GM18498 (cell line): Measurements from ENCODE around the gene MUC5AC.
"Not testable (repeated sequence)": the region's sequence is repeated elsewhere in the genome, so short reads cannot be mapped to it uniquely, and the experiment has no call there.

Source experiments
- ATAC-seq: cut with Tn5 transposase; IDR thresholded peaks from one replicate; pipeline ENCODE4 v1.9.1; 2021; ENCODE audit warnings: mild to moderate bottlenecking, moderate library complexity; ENCODE audit not compliant: unreplicated experiment

Gene MUC5AC

DNA sequence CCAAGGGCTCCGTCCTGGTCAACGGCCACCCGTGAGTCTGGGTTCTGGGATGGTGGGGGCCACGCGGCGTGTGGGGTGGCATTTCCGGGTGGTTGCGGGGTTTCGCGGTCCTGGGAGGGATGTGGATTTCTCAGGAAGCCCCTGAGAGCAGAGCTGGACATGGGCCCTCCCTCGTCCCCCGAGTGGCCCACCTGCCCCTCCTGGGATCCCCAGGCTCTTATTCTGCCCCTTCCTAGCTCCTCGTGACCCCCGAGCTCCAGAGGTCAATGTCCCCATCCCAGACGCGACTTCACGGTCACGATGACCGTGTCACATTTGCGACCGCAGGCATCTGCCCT is 4.4 kb downstream of the MUC5AC start:
- no peak for ATAC-seq

DNA sequence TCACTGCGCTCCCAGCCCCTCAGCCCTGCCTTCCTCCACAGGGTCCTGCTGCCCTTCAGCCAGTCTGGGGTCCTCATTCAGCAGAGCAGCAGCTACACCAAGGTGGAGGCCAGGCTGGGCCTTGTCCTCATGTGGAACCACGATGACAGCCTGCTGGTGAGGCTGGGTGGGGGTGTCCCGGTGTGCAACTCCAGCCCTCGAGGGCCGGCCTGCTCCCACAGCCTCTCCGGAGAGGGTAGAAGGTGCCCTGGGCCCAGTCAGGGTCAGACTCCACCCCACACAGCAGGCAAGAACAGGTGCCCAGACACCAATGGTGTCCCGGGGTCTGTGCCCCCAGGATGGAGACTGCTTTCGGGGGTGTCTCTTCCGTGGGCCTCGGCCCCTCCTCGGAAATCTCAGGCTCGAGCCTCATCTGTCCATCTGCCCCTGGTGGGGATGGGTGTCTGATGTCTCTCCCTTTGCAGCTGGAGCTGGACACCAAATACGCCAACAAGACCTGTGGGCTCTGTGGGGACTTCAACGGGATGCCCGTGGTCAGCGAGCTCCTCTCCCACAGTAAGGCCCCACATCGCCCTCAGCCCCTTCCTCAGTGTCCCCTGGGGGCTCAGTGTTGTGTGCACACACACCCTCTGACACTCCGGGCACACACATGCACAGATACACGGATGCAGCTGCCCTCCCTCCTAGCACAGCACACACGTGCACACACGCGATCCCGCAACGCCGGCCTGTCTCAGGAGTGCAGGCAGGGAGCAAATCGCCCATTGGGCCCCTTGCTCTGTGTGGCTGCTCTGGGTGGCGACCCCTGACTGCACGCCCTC is 4.9 kb downstream of the MUC5AC start:
- ATAC-seq = no peak

DNA sequence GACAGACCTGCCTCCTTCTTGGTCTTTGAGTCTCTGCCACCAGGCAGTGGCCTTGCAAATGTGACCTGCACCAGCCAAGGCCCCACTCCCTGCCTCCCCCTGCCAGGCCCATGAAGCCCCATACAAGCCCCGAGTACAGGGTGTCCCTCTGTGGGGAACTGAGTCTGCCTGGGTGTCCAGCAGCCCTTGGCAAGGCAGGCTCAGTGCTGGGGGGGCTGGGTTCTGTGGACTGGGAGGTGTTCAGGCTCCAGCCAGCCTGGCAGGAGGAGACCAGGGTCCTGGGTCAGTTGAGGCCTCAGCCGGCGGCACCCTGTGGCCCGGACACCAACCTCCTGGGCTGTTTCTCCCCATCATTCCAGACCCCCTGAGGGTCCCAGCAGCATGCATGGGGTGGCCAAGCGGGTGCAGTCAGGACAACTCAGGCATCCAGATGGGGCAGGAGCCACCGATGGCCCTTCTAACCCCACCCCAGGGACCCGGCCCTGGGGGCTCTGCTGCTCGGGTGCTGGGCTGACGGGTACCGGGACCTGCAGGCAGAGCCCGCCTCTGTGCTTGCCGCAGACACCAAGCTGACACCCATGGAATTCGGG is 5.7 kb downstream of the MUC5AC start:
- ATAC-seq = no peak

DNA sequence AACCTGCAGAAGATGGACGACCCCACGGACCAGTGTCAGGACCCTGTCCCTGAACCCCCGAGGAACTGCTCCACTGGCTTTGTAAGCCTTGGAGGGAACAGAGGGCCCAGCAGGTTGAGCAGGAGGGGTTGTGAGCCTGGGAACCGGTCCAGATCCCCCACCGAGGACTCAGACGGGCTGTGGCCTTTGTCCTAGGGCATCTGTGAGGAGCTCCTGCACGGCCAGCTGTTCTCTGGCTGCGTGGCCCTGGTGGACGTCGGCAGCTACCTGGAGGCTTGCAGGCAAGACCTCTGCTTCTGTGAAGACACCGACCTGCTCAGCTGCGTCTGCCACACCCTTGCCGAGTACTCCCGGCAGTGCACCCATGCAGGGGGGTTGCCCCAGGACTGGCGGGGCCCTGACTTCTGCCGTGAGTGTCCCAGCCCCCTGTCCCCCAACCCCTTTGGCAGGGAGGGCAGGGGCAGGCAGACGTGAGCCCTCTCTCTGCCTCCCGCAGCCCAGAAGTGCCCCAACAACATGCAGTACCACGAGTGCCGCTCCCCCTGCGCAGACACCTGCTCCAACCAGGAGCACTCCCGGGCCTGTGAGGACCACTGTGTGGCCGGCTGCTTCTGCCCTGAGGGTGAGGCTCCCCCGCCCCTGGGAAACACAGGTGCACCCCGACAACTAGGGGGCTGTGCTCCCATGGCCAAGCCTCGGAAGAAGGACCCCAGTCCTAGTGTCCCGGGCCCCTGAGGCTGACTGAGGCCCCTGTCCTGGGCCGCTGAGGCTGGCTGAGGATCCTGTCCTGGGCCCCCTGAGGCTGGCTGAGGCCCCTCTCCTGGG is 6.4 kb downstream of the MUC5AC start:
- no peak for ATAC-seq

DNA sequence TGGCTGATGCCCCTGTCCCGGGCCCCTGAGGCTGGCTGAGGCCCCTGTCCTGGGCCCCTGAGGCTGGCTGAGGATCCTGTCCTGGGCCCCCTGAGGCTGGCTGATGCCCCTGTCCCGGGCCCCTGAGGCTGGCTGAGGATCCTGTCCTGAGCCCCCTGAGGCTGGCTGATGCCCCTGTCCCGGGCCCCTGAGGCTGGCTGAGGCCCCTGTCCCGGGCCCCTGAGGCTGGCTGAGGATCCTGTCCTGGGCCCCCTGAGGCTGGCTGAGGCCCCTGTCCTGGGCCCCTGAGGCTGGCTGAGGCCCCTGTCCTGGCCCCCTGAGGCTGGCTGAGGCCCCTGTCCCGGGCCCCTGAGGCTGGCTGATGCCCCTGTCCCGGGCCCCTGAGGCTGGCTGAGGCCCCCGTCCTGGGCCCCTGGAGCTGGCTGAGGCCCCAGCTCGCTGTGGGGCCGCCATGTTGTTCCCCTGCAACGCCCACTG is 7.1 kb downstream of the MUC5AC start:
- not testable (repeated sequence) for ATAC-seq

DNA sequence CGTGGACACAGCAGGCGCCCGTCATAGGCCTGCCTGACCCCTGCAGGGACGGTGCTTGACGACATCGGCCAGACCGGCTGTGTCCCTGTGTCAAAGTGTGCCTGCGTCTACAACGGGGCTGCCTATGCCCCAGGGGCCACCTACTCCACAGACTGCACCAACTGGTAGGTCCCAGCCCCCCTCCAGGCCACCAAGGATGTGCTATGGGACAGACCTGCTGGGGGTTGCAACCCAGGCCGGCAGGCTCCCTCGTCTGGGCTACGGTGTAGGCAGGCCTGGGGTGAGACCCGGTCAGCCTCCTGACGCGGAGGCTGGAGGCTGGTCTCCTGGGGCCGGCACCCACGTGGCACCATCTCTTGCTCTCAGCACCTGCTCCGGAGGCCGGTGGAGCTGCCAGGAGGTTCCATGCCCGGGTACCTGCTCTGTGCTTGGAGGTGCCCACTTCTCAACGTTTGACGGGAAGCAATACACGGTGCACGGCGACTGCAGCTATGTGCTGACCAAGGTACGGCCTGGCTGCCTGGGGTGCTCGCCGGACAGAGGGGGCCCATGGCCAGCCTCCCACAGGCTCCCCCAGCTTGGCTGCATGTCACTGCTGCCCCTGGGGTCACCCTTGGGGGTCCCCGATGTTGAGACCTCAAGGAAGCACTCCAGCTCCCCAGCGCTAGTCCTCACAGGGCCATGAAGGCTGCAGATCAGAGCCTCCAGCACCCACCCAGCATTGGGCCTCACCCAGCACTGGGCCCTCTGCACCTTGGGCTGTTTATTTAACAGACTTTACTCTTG is 7.7 kb downstream of the MUC5AC start:
- ATAC-seq = no peak

DNA sequence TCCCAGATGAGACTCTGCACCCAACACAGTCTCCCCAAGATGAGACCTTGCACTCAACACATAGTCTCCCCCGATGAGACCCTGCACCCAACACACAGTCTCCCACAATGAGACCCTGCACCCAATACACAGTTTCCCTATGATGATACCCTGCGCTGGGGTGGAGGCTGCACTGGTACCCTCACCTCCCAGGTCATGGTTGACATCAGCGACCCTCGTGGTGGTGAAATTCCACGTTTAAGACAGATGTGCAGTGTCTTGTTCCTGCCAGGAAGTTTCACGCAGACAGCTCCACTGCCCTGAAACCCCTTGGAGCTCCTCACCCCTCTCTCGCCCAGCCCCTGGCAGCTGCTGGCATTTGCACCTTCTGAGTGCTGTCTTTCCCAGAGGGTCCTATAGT is 9.5 kb downstream of the MUC5AC start:
- ATAC-seq = no peak

DNA sequence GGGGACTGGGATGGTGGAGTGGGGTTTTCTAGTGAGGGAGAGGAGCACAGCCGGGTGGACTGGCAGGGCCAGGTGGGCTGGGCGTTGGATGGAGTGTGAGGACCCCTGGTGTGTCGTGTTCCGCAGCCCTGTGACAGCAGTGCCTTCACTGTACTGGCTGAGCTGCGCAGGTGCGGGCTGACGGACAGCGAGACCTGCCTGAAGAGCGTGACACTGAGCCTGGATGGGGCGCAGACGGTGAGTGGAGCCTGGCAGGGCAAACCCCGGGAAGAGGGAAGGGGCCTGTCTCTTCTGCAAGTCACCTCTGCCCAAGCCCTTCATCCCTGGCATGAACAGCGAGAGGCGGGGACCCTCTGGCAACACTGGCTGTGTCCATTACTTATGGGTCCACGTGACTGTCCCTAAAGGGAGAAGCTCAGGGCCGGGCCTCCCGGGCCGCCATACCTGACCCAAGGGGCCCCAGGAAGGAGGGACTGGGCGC is 10.0 kb downstream of the MUC5AC start:
- no peak for ATAC-seq

DNA sequence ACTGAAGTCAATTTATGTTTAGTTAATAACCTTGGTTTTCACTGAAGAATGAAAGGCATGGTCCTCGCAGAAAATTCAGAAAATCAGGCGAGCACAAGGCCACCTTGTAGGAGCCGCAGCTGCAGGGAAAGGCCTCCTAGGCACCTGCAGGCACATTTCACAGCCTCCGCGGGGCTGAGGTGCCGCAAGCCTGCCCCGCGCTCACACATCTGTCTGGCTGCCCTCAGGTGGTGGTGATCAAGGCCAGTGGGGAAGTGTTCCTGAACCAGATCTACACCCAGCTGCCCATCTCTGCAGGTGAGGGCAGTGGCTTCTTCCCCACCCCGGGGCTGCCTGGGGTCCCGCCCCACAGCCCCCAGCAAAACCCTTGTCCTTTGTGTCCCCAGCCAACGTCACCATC is 10.5 kb downstream of the MUC5AC start:
- ATAC-seq = no peak

DNA sequence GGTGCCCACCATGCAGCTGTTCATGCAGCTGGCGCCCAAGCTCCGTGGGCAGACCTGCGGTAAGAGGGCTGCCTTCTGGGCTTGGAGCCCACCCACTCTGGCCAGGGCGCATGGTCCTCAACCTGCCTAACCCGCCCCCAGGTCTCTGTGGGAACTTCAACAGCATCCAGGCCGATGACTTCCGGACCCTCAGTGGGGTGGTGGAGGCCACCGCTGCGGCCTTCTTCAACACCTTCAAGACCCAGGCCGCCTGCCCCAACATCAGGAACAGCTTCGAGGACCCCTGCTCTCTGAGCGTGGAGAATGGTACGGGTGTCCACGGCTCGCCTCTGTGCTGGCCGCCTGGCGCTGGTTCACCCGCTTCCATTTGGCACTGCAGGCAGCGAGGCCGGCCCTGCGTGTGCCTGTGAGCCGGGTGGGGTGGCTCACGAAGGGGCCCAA is 11.0 kb downstream of the MUC5AC start:
- no peak for ATAC-seq

DNA sequence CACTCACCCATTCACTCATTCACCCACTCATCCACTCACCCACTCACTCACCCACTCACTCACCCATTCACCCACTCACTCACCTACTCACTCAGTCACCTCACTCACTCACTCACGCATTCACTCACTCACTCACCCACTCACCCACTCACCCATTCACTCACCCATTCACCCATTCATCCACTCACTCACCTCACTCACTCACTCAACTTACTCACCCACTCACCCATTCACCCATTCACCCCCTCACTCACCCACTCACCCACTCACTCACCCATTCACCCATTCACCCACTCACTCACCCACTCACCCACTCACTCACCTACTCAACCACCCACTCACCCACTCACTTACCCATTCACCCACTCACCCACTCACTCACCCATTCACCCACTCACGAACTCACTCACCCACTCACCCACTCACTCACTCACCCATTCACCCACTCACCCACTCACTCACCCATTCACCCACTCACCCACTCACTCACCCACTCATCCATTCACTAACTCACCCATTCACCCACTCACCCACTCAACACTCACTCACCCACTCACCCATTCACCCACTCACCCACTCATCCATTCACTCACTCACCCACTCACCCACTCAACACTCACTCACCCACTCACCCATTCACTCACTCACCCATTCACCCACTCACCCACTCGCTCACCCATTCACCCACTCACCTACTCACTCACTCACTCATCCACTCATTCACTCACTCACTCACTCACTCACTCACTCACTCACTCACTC is 13.7 kb downstream of the MUC5AC start:
- no peak for ATAC-seq

DNA sequence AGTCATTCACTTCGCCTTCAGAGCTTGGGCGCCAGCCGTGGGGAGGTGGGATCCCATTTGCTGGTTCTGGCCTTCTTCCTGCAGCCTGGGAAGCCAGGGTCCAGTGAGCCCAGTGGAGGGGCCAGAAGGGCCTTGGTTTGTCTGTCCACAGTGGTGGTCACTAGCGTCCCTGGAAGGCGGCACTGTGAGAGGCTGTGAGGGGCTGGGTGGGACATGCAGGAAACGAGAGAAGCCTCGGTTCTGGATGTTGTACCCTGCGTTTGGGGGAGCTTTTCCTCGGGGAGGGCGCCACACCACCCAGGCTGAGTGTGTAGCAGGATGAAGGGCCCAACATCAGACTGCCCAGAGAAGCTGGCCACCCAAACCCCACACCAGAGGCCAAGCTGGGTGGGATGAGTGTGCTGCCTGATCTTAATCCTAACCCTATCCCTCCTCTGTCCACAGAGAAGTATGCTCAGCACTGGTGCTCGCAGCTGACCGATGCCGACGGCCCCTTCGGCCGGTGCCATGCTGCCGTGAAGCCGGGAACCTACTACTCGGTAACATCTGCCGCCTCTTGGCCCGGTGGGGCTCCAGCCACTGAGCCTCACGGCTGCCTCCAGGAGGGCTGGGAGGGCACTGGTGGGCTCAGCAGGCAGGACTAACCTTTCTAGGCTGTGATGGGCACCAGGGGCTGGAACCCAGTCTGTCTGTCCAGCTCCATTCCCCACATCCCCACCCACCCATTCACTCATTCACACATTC is 14.4 kb downstream of the MUC5AC start:
- no peak for ATAC-seq

DNA sequence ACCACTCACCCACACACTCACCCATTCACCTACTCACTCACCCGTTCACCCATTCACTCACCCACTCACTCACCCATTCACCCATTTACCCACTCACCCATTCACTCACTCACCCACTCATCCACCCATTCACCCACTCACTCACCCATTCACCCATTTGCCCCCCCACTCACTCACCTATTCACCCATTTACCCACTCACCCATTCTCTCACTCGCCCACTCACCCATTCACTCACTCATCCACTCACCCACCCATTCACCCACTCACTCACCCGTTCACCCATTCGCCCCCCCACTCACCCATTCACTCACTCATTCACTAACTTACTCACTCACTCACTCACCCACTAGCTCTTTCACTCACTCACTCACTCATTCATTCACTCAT is 15.0 kb downstream of the MUC5AC start:
- ATAC-seq = no peak

DNA sequence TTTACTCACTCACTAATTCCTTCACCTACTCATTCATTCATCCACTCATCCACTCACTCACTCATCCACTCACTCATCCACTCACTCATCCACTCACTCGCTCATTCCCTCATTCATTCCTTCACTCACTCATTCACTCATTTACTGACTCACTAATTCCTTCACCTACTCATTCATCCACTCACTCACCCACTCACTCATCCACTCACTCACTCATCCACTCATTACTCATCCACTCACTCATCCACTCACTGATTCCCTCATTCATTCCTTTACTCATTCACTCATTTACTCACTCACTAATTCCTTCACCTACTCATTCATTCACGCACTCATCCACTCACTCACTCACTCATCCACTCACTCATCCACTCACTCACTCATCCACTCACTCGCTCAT is 15.6 kb downstream of the MUC5AC start:
- ATAC-seq = not testable (repeated sequence)

DNA sequence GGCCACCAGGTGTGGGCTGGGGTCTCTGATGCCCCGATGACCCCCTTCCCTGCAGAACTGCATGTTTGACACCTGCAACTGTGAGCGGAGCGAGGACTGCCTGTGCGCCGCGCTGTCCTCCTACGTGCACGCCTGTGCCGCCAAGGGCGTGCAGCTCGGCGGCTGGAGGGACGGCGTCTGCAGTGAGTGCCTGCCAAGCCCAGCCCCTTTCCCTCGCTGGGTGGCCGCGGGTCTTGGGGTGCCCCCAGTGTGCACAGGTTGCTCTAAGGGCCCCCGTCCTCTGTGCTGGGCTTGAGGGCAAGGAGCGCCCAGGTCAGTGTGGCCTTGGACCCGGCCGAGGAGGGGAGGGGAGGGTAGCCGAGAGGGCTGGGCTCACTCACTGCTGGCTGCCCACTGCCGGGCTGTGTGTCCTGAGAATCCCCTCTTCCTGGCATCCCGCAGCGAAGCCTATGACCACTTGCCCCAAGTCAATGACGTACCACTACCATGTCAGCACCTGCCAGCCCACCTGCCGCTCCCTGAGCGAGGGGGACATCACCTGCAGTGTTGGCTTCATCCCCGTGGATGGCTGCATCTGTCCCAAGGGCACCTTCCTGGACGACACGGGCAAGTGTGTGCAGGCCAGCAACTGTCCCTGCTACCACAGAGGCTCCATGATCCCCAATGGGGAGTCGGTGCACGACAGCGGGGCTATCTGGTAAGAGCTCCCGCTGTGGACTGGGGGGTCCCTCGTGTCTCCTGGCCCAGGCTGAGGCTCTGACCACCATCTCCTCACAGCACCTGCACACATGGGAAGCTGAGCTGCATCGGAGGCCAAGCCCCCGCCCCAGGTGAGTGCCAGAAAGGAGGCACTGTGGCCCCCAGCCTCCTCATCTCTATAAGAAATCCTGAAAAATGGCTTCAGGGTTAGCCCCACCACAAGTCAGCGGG is 17.0 kb downstream of the MUC5AC start:
- ATAC-seq = no peak

DNA sequence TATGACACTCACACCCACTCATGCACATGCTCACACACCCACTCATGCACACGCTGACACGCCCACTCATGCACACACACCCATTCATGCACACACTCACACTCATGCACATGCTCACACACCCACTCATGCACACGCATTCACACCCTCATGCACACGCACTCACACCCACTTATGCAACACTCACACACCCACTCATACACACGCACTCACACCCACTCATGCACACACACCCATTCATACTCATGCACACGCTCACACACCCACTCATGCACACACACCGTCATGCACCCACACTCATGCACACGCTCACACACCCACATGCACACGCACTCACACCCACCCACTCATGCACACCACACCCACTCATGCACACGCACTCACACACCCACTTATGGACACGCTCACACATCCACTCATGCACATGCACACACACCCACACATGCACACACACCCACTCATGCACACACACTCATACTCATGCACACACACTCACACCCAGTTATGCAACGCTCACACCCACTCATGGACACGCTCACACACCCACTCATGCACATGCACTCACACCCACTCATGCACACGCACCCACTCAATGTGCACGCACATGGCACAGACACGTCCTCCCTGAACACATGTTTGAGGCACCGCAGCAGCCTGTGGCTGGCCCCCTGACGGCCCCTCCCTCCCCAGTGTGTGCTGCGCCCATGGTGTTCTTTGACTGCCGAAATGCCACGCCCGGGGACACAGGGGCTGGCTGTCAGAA is 17.9 kb downstream of the MUC5AC start:
- ATAC-seq = no peak

DNA sequence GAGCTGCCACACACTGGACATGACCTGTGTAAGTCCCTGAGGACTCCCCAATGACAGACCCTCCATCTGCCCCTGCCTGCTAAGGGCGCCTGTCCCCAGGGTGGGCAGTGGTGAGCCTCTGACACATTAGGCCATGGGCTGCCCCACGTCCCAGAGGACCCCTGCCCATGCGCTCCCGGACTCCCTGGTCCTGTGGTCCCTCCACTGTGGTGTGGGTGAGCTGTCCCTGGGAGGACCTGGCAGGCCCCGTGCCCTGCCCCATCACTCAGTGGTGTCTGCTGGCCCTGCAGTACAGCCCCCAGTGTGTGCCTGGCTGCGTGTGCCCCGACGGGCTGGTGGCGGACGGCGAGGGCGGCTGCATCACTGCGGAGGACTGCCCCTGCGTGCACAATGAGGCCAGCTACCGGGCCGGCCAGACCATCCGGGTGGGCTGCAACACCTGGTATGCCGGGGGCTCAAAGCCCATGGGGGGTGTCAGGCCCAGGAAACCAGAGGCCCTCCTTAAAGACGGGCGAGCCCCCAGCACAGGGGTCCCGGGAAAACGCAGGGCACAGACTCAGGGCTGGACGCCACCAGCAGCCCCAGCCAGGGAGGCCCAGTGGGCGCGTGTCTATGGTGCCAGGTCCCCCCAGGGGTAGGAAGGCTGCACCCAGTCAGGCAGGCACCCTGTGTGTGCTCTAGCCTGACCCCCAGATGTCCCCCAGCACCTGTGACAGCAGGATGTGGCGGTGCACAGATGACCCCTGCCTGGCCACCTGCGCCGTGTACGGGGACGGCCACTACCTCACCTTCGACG is 18.7 kb downstream of the MUC5AC start:
- ATAC-seq = no peak
